Uterus (tissue), 4 donors: Measurements from ENCODE around the gene FOXN3. TPM values are rescaled to one million over a fixed set of nuclear protein-coding genes. Genes with fewer than 3 reads are reported as not detected.

Experiments
- DNase-seq, 2 donors: peaks; one replicate each; pipeline ENCODE4 v3.0.0-alpha.2; 2019 to 2020
- H3K27ac ChIP-seq, 2 donors: fragments of 200-600 bp; sonication (generic); 1 replicate in 1 of 2; 2 replicates in 1 of 2; pipeline ENCODE4 v1.5.1; 2016 to 2018
- H3K27me3 ChIP-seq, 2 donors: fragments of 200-600 bp; sonication (generic); one replicate each; pipeline ENCODE4 v1.5.1; 2018 to 2019; ENCODE audit warnings: control low read depth in 1 of 2
- H3K36me3 ChIP-seq, 2 donors: fragments of 200-600 bp; sonication (generic); one replicate each; pipeline ENCODE4 v1.5.1; 2019; ENCODE audit warnings: control low read depth in 1 of 2
- H3K4me1 ChIP-seq, 2 donors: fragments of 200-600 bp; sonication (generic); one replicate each; pipeline ENCODE4 v1.5.1; 2018 to 2019; ENCODE audit warnings: control low read depth in 1 of 2
- H3K4me3 ChIP-seq, 2 donors: fragments of 200-600 bp; sonication (generic); 1 replicate in 1 of 2; 2 replicates in 1 of 2; pipeline ENCODE4 v1.5.1; 2018 to 2019; ENCODE audit warnings: mild to moderate bottlenecking in 1 of 2
- H3K9me3 ChIP-seq, 2 donors: fragments of 200-600 bp; sonication (generic); one replicate each; pipeline ENCODE4 v1.5.1; 2019; ENCODE audit warnings: control low read depth in 1 of 2
- POLR2A ChIP-seq, 2 donors: fragments of 450-650 bp; IDR thresholded peaks; one replicate each; pipeline ENCODE4 v1.6.1; 2016; ENCODE audit warnings: antibody characterized with exemption in 2 of 2, mild to moderate bottlenecking in 1 of 2, moderate library complexity in 1 of 2
- intact Hi-C: fragments of 100-400 bp; cut with DNase I; formaldehyde crosslinking; loops from one replicate; pipeline ENCODE4 v1.15.1; 2023; ENCODE audit warnings: low total_unique reads
- total RNA-seq, 4 donors: library from RNA; depleted of rRNA in 3 of 4; stranded (reverse); fragments of >200 nt in 3 of 4; gene quantifications; one replicate each; pipeline versions ENCODE4 v1.1.0 to v1.2.4, GENCODE V29; 2014 to 2023
- TF ChIP-seq, protein P1 (sequence below), 4 experiments: fragments of 200-600 bp in 2 of 4; fragments of 450-650 bp in 2 of 4; sonication (generic) in 2 of 4; IDR thresholded peaks; one replicate each; pipeline ENCODE4 v1.5.1; 2016 to 2019; ENCODE audit warnings: antibody characterized with exemption in 4 of 4, mild to moderate bottlenecking in 2 of 4, moderate library complexity in 1 of 4
- donor health status: DM: yes; HTN: yes; CAD: no.

FOXN3 gene
- total RNA-seq, 4 donors from 2014 or later, result 37.7 to 103 (median 74.9) TPM

DNA sequence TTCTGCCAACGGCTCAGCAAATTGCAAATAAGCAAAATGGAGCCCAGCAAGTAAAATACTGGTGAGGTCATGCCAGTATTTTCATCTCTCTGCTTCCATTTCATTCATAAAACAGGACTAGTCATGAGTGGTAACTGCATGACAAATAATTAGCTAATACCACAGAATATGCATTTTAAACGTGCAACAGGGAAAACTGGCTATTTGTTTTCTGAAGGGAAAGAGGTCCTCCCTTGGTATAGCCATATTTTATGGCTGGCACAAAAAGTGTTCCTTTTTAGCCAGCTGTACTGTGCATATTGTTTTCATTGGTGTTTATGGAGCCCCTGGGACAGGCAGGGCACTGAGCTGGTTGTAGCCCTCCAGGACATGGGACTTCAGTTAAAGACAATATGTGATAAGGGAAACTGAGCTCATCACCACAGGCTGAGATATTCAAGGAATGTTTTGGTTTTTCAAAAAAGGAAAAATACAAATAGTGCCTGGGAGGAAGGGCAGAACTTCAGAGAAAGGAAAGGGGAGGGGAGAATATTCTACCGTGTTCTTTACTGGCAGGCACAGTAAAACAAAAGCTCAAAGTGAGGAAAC is 26.1 kb upstream of the FOXN3 start:
- no peak for DNase-seq
- Histone ChIP-seq H3K4me1 (no peaks in the 10 kb centered on the region), H3K36me3 (no peaks in the 10 kb centered on the region), H3K27me3 (no peaks in the 10 kb centered on the region), H3K27ac (no peak overlapping the region), H3K4me3 (no peak overlapping the region), H3K9me3 (no peaks in the 10 kb centered on the region)
- TF ChIP-seq POLR2A (IDR thresholded peaks at IDR 0.05), result no peak
- TF ChIP-seq, protein P1, sequence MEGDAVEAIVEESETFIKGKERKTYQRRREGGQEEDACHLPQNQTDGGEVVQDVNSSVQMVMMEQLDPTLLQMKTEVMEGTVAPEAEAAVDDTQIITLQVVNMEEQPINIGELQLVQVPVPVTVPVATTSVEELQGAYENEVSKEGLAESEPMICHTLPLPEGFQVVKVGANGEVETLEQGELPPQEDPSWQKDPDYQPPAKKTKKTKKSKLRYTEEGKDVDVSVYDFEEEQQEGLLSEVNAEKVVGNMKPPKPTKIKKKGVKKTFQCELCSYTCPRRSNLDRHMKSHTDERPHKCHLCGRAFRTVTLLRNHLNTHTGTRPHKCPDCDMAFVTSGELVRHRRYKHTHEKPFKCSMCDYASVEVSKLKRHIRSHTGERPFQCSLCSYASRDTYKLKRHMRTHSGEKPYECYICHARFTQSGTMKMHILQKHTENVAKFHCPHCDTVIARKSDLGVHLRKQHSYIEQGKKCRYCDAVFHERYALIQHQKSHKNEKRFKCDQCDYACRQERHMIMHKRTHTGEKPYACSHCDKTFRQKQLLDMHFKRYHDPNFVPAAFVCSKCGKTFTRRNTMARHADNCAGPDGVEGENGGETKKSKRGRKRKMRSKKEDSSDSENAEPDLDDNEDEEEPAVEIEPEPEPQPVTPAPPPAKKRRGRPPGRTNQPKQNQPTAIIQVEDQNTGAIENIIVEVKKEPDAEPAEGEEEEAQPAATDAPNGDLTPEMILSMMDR (IDR thresholded peaks at IDR 0.05), result no peak
- intact Hi-C loops, result no loop called here

DNA sequence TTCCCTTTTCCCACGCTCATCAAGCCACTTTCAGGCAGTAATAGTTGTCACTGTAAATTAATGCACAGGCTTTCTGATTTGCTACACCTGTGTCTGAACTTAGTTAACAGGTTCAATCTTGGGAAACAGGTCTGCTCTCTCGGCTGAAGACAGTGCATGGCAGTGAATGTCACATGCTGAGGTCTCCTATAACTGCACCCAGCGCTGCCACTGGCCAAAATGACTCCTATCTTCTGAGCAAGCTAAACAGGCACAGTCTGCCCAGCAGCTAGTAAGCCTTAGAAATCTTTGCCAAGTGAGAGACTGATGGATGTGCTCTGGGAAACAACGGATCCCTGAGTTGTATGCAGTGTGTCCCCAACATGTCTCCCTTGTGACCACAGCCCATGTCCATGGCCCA is 25.2 kb upstream of the FOXN3 start:
- intact Hi-C loops, result no loop called here
- no peak overlapping the region for H3K27ac ChIP-seq

DNA sequence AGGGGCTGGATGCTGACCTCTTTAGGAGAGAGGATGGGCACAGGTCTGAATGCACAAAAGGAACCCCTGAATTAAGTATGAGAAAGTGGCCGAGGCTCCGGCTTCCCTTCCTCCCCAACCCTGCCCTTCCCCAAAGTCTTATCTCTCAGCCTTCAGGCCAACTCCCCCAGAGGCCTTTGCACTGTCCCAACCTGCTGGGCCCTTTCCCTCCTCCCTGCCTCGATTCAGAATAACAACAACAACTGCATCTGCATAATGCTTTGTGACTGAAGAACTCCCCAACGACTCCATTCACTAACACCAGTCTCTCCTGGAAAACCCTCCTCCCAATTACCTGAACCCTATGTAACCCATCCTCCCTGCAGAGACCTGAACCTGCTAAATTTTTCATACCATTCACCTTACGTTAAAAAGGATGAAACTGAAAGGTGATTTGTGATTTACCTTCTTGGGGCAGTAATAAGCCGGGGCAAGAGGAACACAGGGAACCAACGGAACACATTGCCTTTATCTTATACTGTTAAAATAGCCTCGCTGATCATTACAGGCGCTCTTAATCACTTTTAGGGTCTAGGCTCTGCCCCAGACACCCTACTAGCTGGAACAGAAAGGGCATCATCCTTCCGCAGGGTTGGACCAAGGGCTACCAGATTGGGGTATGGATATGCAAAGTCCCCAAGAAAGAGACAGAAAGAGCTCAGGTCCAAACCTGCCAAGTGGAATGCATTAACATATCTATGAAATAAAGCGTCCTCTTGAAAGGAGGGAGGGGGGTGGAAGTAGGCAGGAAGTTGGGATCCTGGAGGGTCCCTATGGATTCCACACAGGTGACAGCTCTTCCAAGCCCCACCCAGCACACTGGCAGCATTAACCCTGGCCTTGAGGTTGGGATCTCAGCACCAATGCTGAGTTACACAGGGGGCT is 24.2 kb upstream of the FOXN3 start:
- no peak for DNase-seq
- H3K4me1 ChIP-seq, result no peaks in the 10 kb centered on the region
- no peak overlapping the region for H3K4me3 ChIP-seq
- intact Hi-C loops, result no loop called here
- H3K9me3 ChIP-seq, result no peaks in the 10 kb centered on the region
- H3K27me3 ChIP-seq, result no peaks in the 10 kb centered on the region
- no peaks in the 10 kb centered on the region for H3K36me3 ChIP-seq
- TF ChIP-seq POLR2A (IDR thresholded peaks at IDR 0.05), result no peak
- TF ChIP-seq, protein P1 (IDR thresholded peaks at IDR 0.05), result no peak
- no peak overlapping the region for H3K27ac ChIP-seq

More for the DNA sequence above, 25.2 kb upstream of the FOXN3 start:
- DNase-seq, result no peak
- Histone ChIP-seq H3K27me3 (no peaks in the 10 kb centered on the region), H3K36me3 (no peaks in the 10 kb centered on the region), H3K9me3 (no peaks in the 10 kb centered on the region), H3K4me1 (no peaks in the 10 kb centered on the region), H3K4me3 (no peak overlapping the region)
- no peak for TF ChIP-seq POLR2A (IDR thresholded peaks at IDR 0.05)
- TF ChIP-seq, protein P1 (IDR thresholded peaks at IDR 0.05), result no peak

DNA sequence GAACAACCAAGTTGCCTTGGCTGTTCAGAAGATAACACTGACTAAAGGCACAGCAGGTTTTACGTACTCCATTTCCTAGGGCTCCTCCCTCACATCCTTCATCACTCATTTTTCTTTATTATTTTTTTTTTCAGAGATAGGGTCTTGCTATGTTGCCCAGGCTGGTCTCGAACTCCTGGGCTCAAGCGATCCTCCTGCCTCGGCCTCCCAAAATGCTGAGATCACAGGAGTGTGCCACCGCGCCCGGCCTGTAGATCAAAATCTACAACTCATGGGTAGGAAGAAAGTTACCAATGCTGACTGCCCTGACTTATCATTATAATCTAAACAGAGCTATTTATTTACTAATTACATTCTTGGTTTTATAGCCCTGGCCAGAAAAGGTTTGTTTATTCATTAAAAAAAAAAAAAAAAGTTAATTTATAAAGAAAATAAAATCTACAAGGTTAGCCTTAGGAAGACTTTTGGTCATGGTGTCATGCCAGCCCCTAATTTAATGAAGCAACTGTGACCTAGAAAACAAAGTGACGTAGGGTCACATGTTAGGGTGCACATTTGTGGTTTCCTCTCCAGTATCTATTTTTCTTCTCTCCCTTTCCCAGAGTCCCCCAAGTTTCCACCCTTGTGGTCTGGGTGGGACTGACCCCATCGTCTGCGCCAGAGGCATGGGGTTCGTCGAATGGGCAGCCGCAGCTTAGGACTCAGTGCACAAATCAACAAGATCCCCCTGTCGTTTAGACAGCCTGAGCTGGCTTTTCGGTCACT is 19.0 kb upstream of the FOXN3 start:
- intact Hi-C loops, result loop anchor here (10.0 kb wide), 1 partner anchor 179 kb away; no protein-coding TSS in a partner anchor

More for the DNA sequence above, 19.0 kb upstream of the FOXN3 start:
- Histone ChIP-seq H3K27me3 (no peaks in the 10 kb centered on the region), H3K4me1 (no peaks in the 10 kb centered on the region), H3K4me3 (no peak overlapping the region), H3K9me3 (no peaks in the 10 kb centered on the region), H3K27ac (no peak overlapping the region), H3K36me3 (no peaks in the 10 kb centered on the region)
- TF ChIP-seq POLR2A (IDR thresholded peaks at IDR 0.05), result no peak
- TF ChIP-seq, protein P1 (IDR thresholded peaks at IDR 0.05), result no peak
- DNase-seq, result no peak
